Left lung (tissue), 10 donors: ENCODE results near the gene TGM2. TPM values are rescaled to one million over a fixed set of nuclear protein-coding genes. Genes with fewer than 3 reads are reported as not detected.

Source experiments
- ATAC-seq: fragments of 200-7000 bp; cut with Tn5 transposase; one replicate; pipeline ENCODE4 v1.9.1; 2020; ENCODE audit warnings: moderate library complexity
- DNase-seq, 4 donors: peaks; one replicate each; pipeline ENCODE4 v3.0.0-alpha.2; 2013 to 2020
- H3K27ac ChIP-seq, 2 donors: fragments of 200-600 bp; sonication (generic) in 1 of 2; one replicate each; pipeline versions ENCODE4 v1.5.0 to v1.8.0; 2020 to 2021
- H3K27me3 ChIP-seq, 2 donors: fragments of 200-600 bp; sonication (generic) in 1 of 2; one replicate each; pipeline versions ENCODE4 v1.5.0 to v1.8.0; 2020 to 2021
- H3K36me3 ChIP-seq, 2 donors: fragments of 200-600 bp; sonication (generic) in 1 of 2; one replicate each; pipeline versions ENCODE4 v1.5.0 to v1.8.0; 2020 to 2021
- H3K4me1 ChIP-seq, 2 donors: fragments of 200-600 bp; one replicate each; pipeline ENCODE4 v1.8.0; 2021
- H3K4me3 ChIP-seq, 2 donors: fragments of 200-600 bp; sonication (generic) in 1 of 2; one replicate each; pipeline versions ENCODE4 v1.5.0 to v1.8.0; 2020 to 2021; ENCODE audit warnings: mild to moderate bottlenecking in 1 of 2
- H3K9me3 ChIP-seq, 2 donors: fragments of 200-600 bp; sonication (generic) in 1 of 2; one replicate each; pipeline versions ENCODE4 v1.5.0 to v1.8.0; 2020 to 2021
- CTCF ChIP-seq, 2 donors: fragments of 200-600 bp; sonication (generic) in 1 of 2; IDR thresholded peaks; one replicate each; pipeline versions ENCODE4 v1.5.0 to v1.8.0; 2021; ENCODE audit warnings: antibody characterized with exemption in 2 of 2
- intact Hi-C, 2 donors: fragments of 100-400 bp; cut with DNase I; formaldehyde crosslinking; loops; one replicate each; pipeline versions ENCODE4 v1.11.2 to v1.14.2; 2022
- polyA plus RNA-seq, 6 donors: library from polyadenylated mRNA; unstranded; fragments of 120-200 nt; gene quantifications; one replicate each; pipeline ENCODE4 v1.2.1, GENCODE V29; 2013; ENCODE audit not compliant: insufficient read length in 6 of 6
- total RNA-seq, 2 donors: library from RNA; stranded (reverse); fragmentation: NEBNext Ultra II Directional; extraction: Animal tissue kit (Norgen Biotek cat#: 25700); gene quantifications; one replicate each; pipeline ENCODE4 v1.2.1, GENCODE V29; 2021
- donor health status: DM: no; HTN: yes; CAD: no.
- donor health status: DM: no; HTN: no; CAD: no.

The TGM2 gene
- total and polyA plus RNA-seq, 8 donors = 89.0 to 391 (median 109) TPM

- H3K27me3 ChIP-seq = no peaks in the 10 kb centered on the region
- ATAC-seq = no peak
- no peak for TF ChIP-seq CTCF (IDR thresholded peaks at IDR 0.05)
- no peaks in the 10 kb centered on the region for H3K36me3 ChIP-seq
- peak overlapping the region in 1 of 2 donors; percentile 3 for H3K27ac ChIP-seq
- intact Hi-C loops = no loop called here
- DNase-seq = no peak
- H3K4me1 ChIP-seq = peaks cover 11 to 29% of the 10 kb centered on the region in 2 donors
- H3K9me3 ChIP-seq = no peaks in the 10 kb centered on the region
- H3K4me3 ChIP-seq = no peak overlapping the region
Measured at GRCh38 chr20:38111366-38112232, 53.5 kb downstream of the TGM2 start.

DNA sequence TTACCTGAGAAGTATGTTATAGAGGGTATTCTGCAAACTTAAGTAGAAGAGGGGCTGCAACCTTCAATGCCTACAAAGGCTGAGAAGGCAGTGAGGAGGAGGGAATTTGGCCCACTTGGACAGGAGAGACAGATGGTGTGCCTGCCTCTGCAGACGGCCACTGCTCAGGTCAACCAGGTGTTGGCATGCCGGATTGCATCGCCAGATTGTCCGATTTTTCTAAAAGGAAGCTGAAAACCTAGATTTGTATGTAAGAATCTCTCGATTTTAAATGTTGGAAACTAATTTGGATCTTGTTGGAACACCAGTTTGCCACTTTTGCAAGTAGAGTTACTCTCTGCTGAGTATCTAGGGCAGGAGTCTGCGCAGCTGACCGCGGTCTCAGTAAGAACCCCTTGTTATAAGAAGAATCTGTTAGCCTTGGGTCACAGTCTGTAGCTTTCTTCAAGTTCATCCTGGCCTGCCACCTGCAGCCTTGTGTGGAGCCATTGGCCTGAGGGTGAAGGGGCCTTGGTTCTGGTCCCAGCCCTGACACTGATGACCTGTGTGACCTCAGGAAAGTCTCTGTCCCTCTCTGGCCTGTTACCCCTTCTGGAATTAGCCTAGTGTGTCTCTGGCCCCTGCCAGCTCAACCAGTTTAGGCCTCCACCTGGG lies 54.4 kb downstream of the TGM2 start:
- Histone ChIP-seq H3K4me3 (no peak overlapping the region), H3K36me3 (no peaks in the 10 kb centered on the region), H3K9me3 (no peaks in the 10 kb centered on the region), H3K27me3 (no peaks in the 10 kb centered on the region), H3K4me1 (peaks cover 11 to 29% of the 10 kb centered on the region in 2 donors), H3K27ac (peak overlapping the region; percentile 3 to 10)
- no peak for TF ChIP-seq CTCF (IDR thresholded peaks at IDR 0.05)
- no peak for ATAC-seq
- intact Hi-C loops = no loop called here
- DNase-seq = no peak

GRCh38 chr20:38109591-38110524 lies 55.2 kb downstream of the TGM2 start:
- TF ChIP-seq CTCF (IDR thresholded peaks at IDR 0.05) = no peak
- no peaks in the 10 kb centered on the region for H3K9me3 ChIP-seq
- no peak overlapping the region for H3K4me3 ChIP-seq
- no peaks in the 10 kb centered on the region for H3K36me3 ChIP-seq
- ATAC-seq (peak; percentile 67), DNase-seq (peak in 3 of 4 donors; percentile 67 to 89 (median 78))
- H3K27me3 ChIP-seq = no peaks in the 10 kb centered on the region
- peak overlapping the region; percentile 3 to 10 for H3K27ac ChIP-seq
- intact Hi-C loops = no loop called here
- peaks cover 11 to 29% of the 10 kb centered on the region in 2 donors for H3K4me1 ChIP-seq

DNA sequence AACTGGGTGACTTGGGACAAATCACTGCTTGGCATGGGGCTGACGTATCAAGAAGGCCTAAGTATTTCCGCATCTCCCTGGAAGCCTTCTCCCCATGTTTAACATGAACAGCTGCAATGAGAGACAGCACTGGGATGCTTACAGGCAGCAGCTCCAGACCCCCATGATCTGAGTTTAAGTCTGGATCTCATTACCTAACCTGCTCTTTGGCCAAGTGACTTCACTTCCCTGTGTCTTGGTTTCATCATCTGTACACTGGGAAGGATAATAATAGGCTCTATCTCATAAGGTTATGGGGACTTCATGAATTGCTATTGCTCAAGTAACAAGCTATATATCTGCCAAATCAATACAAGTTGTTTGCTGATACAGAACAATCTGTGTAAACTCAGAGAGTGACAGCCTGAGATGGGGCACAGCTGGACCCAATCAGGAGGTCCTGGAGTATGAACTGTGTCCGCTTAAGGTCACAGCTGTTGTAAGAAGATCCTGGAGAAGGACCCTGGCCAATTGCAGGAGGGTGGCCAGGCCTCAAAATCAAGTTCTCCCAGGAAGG lies 56.0 kb downstream of the TGM2 start:
- TF ChIP-seq CTCF (IDR thresholded peaks at IDR 0.05) = no peak
- Histone ChIP-seq H3K27me3 (no peaks in the 10 kb centered on the region), H3K4me1 (peaks cover 11 to 28% of the 10 kb centered on the region in 2 donors), H3K27ac (peak overlapping the region; percentile 9 to 53), H3K9me3 (no peaks in the 10 kb centered on the region), H3K36me3 (no peaks in the 10 kb centered on the region), H3K4me3 (no peak overlapping the region)
- DNase-seq (peak in 2 of 4 donors; percentile 93 to 95), ATAC-seq (peak; percentile 60)
- intact Hi-C loops = no loop called here
